ENCODE results near the gene ZNF445.
"Not testable (repeated sequence)": the region's sequence is repeated elsewhere in the genome, so short reads cannot be mapped to it uniquely, and the experiment has no call there.

DNA sequence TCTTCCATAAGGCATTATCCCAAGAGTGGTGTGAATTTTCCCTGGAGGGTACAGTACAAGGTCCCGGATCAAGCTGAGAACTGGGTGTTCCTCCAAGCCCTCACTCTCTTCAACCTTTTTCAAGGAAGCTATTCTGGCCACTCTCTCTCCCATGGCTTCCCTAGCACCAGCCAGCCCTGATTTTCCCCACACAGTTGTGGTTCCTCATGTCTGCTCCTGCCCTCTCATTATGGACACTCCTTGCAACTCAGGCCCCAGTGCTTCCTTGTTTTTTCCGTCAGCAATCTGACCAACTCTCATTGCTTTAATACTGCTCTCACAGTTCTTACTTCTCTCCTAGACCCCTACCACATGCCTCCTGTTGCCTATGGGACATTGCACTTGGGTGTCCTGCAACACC, 25.7 kb upstream of the ZNF445 start:
- not testable (repeated sequence) for TF ChIP-seq POLR2A (IDR thresholded peaks at IDR 0.05; ENCODE audit: low read depth, low read length); TAF1 (IDR thresholded peaks at IDR 0.05; ENCODE audit: borderline replicate concordance, low read depth, low read length); POLR2AphosphoS5 (IDR thresholded peaks at IDR 0.05; ENCODE audit: low read depth, low read length)

Data from GM12892 (cell line).